ENCODE data around the gene BID. TPM values are rescaled to one million over a fixed set of nuclear protein-coding genes. Genes with fewer than 3 reads are reported as not detected.

The BID gene
- total and polyA plus RNA-seq, 10 of the 15 experiments (the other 5 are each of a cell fraction or from before 2014, with no cell fraction given) = 7.9 to 241 (median 136) TPM

- no peaks in the 10 kb centered on the region for H3K27me3 ChIP-seq (replicated peaks in 1 of 2; ENCODE audit: control insufficient read depth in 2 of 2, insufficient read depth in 2 of 2, low read length in 1 of 2)
- TF ChIP-seq KAT2A (conservative IDR thresholded peaks at IDR 0.05; ENCODE audit: control insufficient read depth, low read depth, low read length) = no peak
- CTCF ChIA-PET = interaction anchor here (1.3 kb wide), 1 partner anchor 349 kb away, joined by 3 read pairs; no protein-coding TSS in a partner anchor
- no peak overlapping the region for H3K9ac ChIP-seq (ENCODE audit: control insufficient read depth, insufficient read depth, low read length)
- no peak overlapping the region for H2AFZ ChIP-seq (ENCODE audit: control insufficient read depth, low read depth, low read length)
- intact Hi-C loops (cut with micrococcal nuclease; ENCODE audit: unreplicated experiment) (no loop called here), in situ Hi-C loops (cut with MboI) (no loop called here)
- no peak overlapping the region for H3K4me2 ChIP-seq (ENCODE audit: control insufficient read depth, insufficient read depth)
- no peak overlapping the region for H3K4me3 ChIP-seq
- no peak for FAIRE-seq
- RAD21 ChIA-PET (ENCODE audit: unreplicated experiment) = interaction anchor here (0.8 kb wide), 1 partner anchor 46 kb away, joined by 3 read pairs; no protein-coding TSS in a partner anchor
- POLR2A ChIA-PET = interaction anchor here (0.5 kb wide), 1 partner anchor 16 kb away, joined by 3 read pairs; no protein-coding TSS in a partner anchor
- SMC1A ChIA-PET (ENCODE audit: uncharacterized antibody, unreplicated experiment) = interaction anchor here (5.5 kb wide), 1 partner anchor 46 kb away, joined by 46 read pairs; no protein-coding TSS in a partner anchor
- H4K20me1 ChIP-seq (ENCODE audit: control insufficient read depth, insufficient read depth) = no peaks in the 10 kb centered on the region
- H3K4me1 ChIP-seq (ENCODE audit: control insufficient read depth, insufficient read depth, low read length) = peaks cover 7% of the 10 kb centered on the region
- H3K79me2 ChIP-seq (ENCODE audit: control insufficient read depth, insufficient read depth, low read length) = peaks cover 6% of the 10 kb centered on the region
- BruUV-seq (replicated peaks) = no TSS peak
- DNase-seq (ENCODE audit: low read depth, low spot score) = no peak
- no peak for ATAC-seq
- H3K9me3 ChIP-seq (replicated peaks; ENCODE audit: control insufficient read depth, insufficient read depth, low read length) = no peaks in the 10 kb centered on the region
- WGBS (ENCODE audit: insufficient coverage, insufficient replicate concordance, low lambda C conversion rate, missing lambda C conversion rate) = 93% methylated on average over 32 of the region's 36 CpGs
- no peak overlapping the region for H3K27ac ChIP-seq (ENCODE audit: control insufficient read depth, insufficient read depth)
- H3K36me3 ChIP-seq (ENCODE audit: control insufficient read depth in 2 of 2, insufficient read depth in 2 of 2, low read length in 1 of 2) = peaks cover 8 to 40% of the 10 kb centered on the region in 2 experiments
Measured at GRCh38 chr22:17739196-17739975, 34.9 kb downstream of the BID start.

GRCh38 chr22:17738386-17739128 lies 35.7 kb downstream of the BID start:
- no peak for DNase-seq (ENCODE audit: low read depth, low spot score)
- intact Hi-C loops (cut with micrococcal nuclease; ENCODE audit: unreplicated experiment) (no loop called here), in situ Hi-C loops (cut with MboI) (no loop called here)
- Histone ChIP-seq H3K4me3 (no peak overlapping the region), H3K27ac (ENCODE audit: control insufficient read depth, insufficient read depth) (no peak overlapping the region), H3K9ac (ENCODE audit: control insufficient read depth, insufficient read depth, low read length) (no peak overlapping the region), H3K27me3 (replicated peaks in 1 of 2; ENCODE audit: control insufficient read depth in 2 of 2, insufficient read depth in 2 of 2, low read length in 1 of 2) (no peaks in the 10 kb centered on the region), H3K4me1 (ENCODE audit: control insufficient read depth, insufficient read depth, low read length) (peaks cover 7% of the 10 kb centered on the region), H3K36me3 (ENCODE audit: control insufficient read depth in 2 of 2, insufficient read depth in 2 of 2, low read length in 1 of 2) (peaks cover 13 to 35% of the 10 kb centered on the region in 2 experiments), H3K9me3 (replicated peaks; ENCODE audit: control insufficient read depth, insufficient read depth, low read length) (no peaks in the 10 kb centered on the region), H4K20me1 (ENCODE audit: control insufficient read depth, insufficient read depth) (no peaks in the 10 kb centered on the region), H2AFZ (ENCODE audit: control insufficient read depth, low read depth, low read length) (no peak overlapping the region), H3K4me2 (ENCODE audit: control insufficient read depth, insufficient read depth) (no peak overlapping the region), H3K79me2 (ENCODE audit: control insufficient read depth, insufficient read depth, low read length) (peaks cover 6% of the 10 kb centered on the region)
- CTCF ChIA-PET = no interaction called here
- no TSS peak for BruUV-seq (replicated peaks)
- 95% methylated on average over 21 of the region's 21 CpGs for WGBS (ENCODE audit: insufficient coverage, insufficient replicate concordance, low lambda C conversion rate, missing lambda C conversion rate)
- RAD21 ChIA-PET (ENCODE audit: unreplicated experiment) = no interaction called here
- SMC1A ChIA-PET (ENCODE audit: uncharacterized antibody, unreplicated experiment) = no interaction called here
- ATAC-seq = no peak
- POLR2A ChIA-PET = no interaction called here
- FAIRE-seq = no peak
- TF ChIP-seq SIN3A (IDR thresholded peaks at IDR 0.05; ENCODE audit: low read depth, low read length) (no peak), NFIC (IDR thresholded peaks at IDR 0.05; ENCODE audit: low read depth, low read length) (no peak), POLR2AphosphoS5 (IDR thresholded peaks at IDR 0.05; ENCODE audit: low read length) (no peak), KLF5 (IDR thresholded peaks at IDR 0.05; ENCODE audit: partially characterized antibody) (no peak)
- TF ChIP-seq, protein P1, sequence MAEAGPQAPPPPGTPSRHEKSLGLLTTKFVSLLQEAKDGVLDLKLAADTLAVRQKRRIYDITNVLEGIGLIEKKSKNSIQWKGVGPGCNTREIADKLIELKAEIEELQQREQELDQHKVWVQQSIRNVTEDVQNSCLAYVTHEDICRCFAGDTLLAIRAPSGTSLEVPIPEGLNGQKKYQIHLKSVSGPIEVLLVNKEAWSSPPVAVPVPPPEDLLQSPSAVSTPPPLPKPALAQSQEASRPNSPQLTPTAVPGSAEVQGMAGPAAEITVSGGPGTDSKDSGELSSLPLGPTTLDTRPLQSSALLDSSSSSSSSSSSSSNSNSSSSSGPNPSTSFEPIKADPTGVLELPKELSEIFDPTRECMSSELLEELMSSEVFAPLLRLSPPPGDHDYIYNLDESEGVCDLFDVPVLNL (IDR thresholded peaks at IDR 0.05; ENCODE audit: low read depth, low read length) = no peak
- TF ChIP-seq, protein P2, sequence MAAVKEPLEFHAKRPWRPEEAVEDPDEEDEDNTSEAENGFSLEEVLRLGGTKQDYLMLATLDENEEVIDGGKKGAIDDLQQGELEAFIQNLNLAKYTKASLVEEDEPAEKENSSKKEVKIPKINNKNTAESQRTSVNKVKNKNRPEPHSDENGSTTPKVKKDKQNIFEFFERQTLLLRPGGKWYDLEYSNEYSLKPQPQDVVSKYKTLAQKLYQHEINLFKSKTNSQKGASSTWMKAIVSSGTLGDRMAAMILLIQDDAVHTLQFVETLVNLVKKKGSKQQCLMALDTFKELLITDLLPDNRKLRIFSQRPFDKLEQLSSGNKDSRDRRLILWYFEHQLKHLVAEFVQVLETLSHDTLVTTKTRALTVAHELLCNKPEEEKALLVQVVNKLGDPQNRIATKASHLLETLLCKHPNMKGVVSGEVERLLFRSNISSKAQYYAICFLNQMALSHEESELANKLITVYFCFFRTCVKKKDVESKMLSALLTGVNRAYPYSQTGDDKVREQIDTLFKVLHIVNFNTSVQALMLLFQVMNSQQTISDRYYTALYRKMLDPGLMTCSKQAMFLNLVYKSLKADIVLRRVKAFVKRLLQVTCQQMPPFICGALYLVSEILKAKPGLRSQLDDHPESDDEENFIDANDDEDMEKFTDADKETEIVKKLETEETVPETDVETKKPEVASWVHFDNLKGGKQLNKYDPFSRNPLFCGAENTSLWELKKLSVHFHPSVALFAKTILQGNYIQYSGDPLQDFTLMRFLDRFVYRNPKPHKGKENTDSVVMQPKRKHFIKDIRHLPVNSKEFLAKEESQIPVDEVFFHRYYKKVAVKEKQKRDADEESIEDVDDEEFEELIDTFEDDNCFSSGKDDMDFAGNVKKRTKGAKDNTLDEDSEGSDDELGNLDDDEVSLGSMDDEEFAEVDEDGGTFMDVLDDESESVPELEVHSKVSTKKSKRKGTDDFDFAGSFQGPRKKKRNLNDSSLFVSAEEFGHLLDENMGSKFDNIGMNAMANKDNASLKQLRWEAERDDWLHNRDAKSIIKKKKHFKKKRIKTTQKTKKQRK (IDR thresholded peaks at IDR 0.05; ENCODE audit: low read depth, low read length) = no peak

Data from GM12878 (cell line).